GM23248 (cell line): ENCODE results near the gene CCDC187.

Source experiments
- EZH2 ChIP-seq: fragments of 200-600 bp; sonication (generic); IDR thresholded peaks from 2 replicates; pipeline ENCODE4 v1.6.1; 2018; ENCODE audit warnings: antibody characterized with exemption, mild to moderate bottlenecking; ENCODE audit not compliant: insufficient read depth, poor library complexity, severe bottlenecking
- EZH2phosphoT487 ChIP-seq: fragments of 200-600 bp; sonication (generic); IDR thresholded peaks from 2 replicates; pipeline ENCODE4 v1.6.1; 2018; ENCODE audit warnings: antibody characterized with exemption, moderate library complexity, mild to moderate bottlenecking, low read depth; ENCODE audit not compliant: insufficient read depth

DNA sequence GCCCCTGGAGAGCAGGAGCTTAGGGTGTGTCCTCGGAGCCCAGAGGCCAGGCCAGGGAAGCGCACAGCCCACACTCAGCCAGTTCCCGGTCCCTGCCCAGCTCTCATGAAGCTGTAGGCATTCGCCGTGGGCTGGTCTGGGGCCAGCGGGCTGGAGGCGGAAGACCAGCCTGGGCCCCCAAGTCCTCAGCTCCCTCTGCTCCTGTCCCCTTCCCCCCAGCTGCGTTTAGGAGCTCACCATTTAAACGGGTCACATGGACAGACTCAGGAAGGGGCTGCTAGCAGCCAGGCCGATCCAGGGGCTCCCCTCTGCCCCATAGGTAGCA is 42.2 kb upstream of the CCDC187 start:
- TF ChIP-seq EZH2: no peak
- TF ChIP-seq EZH2phosphoT487: no peak
